ENCODE measurements around the gene PTPRN2.

- TF ChIP-seq EP300 (IDR thresholded peaks at IDR 0.05) (no peak), POLR2A (IDR thresholded peaks at IDR 0.05) (no peak), CTCF (IDR thresholded peaks at IDR 0.05) (no peak), POLR2AphosphoS5 (IDR thresholded peaks at IDR 0.05) (no peak)
Measured at GRCh38 chr7:158623241-158623640, 35.6 kb upstream of the PTPRN2 start.
